OCI-LY3 (cell line): ENCODE results near the gene BRD8.

Experiments used
- H2AFZ ChIP-seq: fragments of 200-600, 300-600 bp; shearing (Covaris generic); 2 replicates; pipeline ENCODE4 v1.6.0; 2014; ENCODE audit warnings: antibody characterized with exemption, low read depth, low read length
- H3K27ac ChIP-seq: fragments of 200-600, 300-600 bp; sonication (generic); 2 replicates; pipeline ENCODE4 v1.5.1; 2014; ENCODE audit warnings: mild to moderate bottlenecking, low read length, moderate library complexity, mixed read lengths
- H3K27me3 ChIP-seq: fragments of 200-600, 300-600 bp; sonication (generic); 2 replicates; pipeline ENCODE4 v1.6.1; 2014; ENCODE audit warnings: low read depth, low read length, mixed read lengths
- H3K36me3 ChIP-seq: fragments of 200-600, 300-600 bp; sonication (generic); replicated peaks from 2 replicates; pipeline ENCODE3; 2014; ENCODE audit warnings: low read depth, low read length, mixed read lengths
- H3K4me1 ChIP-seq: fragments of 300-600, 200-600 bp; sonication (generic); 2 replicates; pipeline ENCODE4 v1.6.1; 2014; ENCODE audit warnings: low read length, mixed read lengths
- H3K4me2 ChIP-seq: fragments of 200-600, 300-600 bp; sonication (generic); 2 replicates; pipeline ENCODE4 v1.6.1; 2014; ENCODE audit warnings: low read length, mixed read lengths
- H3K4me3 ChIP-seq: fragments of 300-600, 200-600 bp; sonication (generic); 2 replicates; pipeline ENCODE4 v1.5.1; 2014; ENCODE audit warnings: antibody characterized with exemption, mild to moderate bottlenecking, low read length, moderate library complexity
- H3K79me2 ChIP-seq: fragments of 300-600, 200-600 bp; shearing (Covaris generic); 2 replicates; pipeline ENCODE4 v1.6.1; 2014; ENCODE audit warnings: mild to moderate bottlenecking, low read length, mixed read lengths
- H3K9ac ChIP-seq: fragments of 300-600, 200-600 bp; shearing (Covaris generic); 2 replicates; pipeline ENCODE4 v1.6.0; 2014; ENCODE audit warnings: mild to moderate bottlenecking, low read length, moderate library complexity
- H3K9me3 ChIP-seq: fragments of 200-600, 300-600 bp; shearing (Covaris generic); 2 replicates; pipeline ENCODE4 v1.6.1; 2014; ENCODE audit warnings: low read length, mixed read lengths; ENCODE audit not compliant: insufficient read depth
- H4K20me1 ChIP-seq: fragments of 200-600, 300-600 bp; sonication (generic); 2 replicates; pipeline ENCODE4 v1.6.1; 2016; ENCODE audit warnings: low read length, mixed read lengths; ENCODE audit not compliant: insufficient read depth
- CTCF ChIP-seq: fragments of 200-600, 300-600 bp; sonication (generic); IDR thresholded peaks from 2 replicates; pipeline ENCODE4 v1.5.1; 2014; ENCODE audit warnings: antibody characterized with exemption, low read length, low read depth
- EZH2phosphoT487 ChIP-seq: fragments of 200-600 bp; shearing (Covaris generic); IDR thresholded peaks from 2 replicates; pipeline ENCODE4 v1.6.1; 2018; ENCODE audit warnings: antibody characterized with exemption, mixed run types, low read depth

The BRD8 gene

GRCh38 chr5:138111181-138111580 is 67.2 kb downstream of the BRD8 start:
- no peaks in the 10 kb centered on the region for H4K20me1 ChIP-seq
- H3K27me3 ChIP-seq, result peaks cover 18% of the 10 kb centered on the region
- H3K4me3 ChIP-seq, result no peak overlapping the region
- no peaks in the 10 kb centered on the region for H3K79me2 ChIP-seq
- H2AFZ ChIP-seq, result no peak overlapping the region
- H3K27ac ChIP-seq, result no peak overlapping the region
- TF ChIP-seq CTCF (no peak), EZH2phosphoT487 (no peak)
- H3K36me3 ChIP-seq, result no peaks in the 10 kb centered on the region
- H3K9ac ChIP-seq, result no peak overlapping the region
- H3K4me1 ChIP-seq, result no peaks in the 10 kb centered on the region
- no peak overlapping the region for H3K4me2 ChIP-seq
- no peaks in the 10 kb centered on the region for H3K9me3 ChIP-seq

DNA sequence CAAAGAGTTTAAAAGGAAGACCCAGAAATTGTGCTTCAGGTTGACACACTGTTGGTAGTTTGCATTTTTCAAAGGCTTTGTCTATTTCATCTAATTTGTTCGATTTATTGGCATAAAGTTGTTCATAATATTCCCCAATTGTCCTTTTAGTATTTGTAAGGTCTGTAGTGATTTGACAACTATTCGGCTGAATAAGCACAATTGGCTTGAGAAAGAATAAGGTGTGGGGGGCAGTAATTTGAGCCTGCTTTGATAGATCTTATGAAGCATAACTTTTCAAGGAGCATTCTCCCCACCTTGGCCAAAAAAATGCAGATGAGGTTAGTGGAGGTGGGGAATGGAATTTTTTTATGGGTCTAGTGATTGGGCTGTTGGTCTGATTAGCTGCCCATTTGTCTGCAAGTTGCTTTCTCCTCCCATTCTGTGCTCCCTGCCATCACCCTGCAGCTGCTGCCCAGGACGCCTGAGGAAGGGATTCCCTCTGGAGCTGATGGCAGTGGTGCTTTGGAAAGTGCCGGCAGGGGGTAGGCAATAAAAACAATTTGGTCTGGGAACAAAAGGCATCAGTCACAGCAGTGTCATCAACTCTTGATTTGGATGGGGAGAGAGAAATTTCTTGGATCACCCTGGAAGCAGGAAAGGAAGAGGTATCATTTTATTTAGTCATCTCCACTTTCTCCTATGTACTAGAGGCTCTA is 68.0 kb downstream of the BRD8 start:
- H3K27me3 ChIP-seq, result peaks cover 13% of the 10 kb centered on the region; the same call in 1 of the 2 replicates
- TF ChIP-seq CTCF (no peak), EZH2phosphoT487 (no peak)
- H3K36me3 ChIP-seq, result no peaks in the 10 kb centered on the region
- no peak overlapping the region for H3K9ac ChIP-seq
- no peak overlapping the region for H3K4me3 ChIP-seq
- H4K20me1 ChIP-seq, result no peaks in the 10 kb centered on the region
- H3K4me2 ChIP-seq, result no peak overlapping the region
- H3K9me3 ChIP-seq, result no peaks in the 10 kb centered on the region
- H3K4me1 ChIP-seq, result no peaks in the 10 kb centered on the region
- no peaks in the 10 kb centered on the region for H3K79me2 ChIP-seq
- H3K27ac ChIP-seq, result no peak overlapping the region
- no peak overlapping the region for H2AFZ ChIP-seq

DNA sequence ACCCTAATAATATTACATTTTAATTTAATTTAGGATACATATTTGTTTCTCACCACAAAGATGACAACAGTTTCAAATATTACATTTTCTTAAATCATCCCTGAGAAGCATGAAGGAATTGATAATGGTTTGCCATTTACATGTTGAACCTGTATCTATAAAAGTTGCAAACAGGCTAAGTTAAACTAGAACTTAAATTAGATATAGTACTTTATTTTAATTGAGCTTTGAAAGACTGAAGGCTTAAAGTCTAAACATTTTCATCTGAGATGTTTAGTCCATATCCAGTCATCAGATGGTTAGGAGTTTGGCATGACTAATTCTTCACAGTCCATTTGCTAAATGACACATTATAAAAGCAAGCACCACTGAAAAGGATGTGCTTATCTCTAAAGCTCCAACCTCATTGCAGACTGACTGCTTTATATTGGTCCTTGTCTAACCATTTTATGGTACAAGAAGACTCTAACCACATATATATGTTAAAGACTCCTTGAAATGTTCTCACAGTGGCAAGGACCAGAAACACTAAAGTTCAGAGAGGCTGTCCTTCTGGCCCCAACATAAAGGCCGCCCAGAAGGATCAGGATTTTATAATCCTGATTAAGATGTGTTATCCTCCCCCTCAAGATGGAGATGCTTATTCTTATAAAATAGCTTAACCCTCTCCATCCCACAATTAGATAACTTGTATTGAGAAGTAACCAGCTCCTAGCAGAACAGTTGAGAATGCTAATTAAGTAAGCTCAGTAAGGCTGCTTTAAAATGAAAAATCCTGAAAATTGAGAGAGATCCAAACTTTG is 68.8 kb downstream of the BRD8 start:
- no peak overlapping the region for H3K4me3 ChIP-seq
- H3K27me3 ChIP-seq, result peaks cover 13% of the 10 kb centered on the region; the same call in 1 of the 2 replicates
- no peaks in the 10 kb centered on the region for H3K9me3 ChIP-seq
- no peak overlapping the region for H2AFZ ChIP-seq
- H3K79me2 ChIP-seq, result no peaks in the 10 kb centered on the region
- H4K20me1 ChIP-seq, result no peaks in the 10 kb centered on the region
- H3K9ac ChIP-seq, result no peak overlapping the region
- H3K4me1 ChIP-seq, result no peaks in the 10 kb centered on the region
- H3K27ac ChIP-seq, result no peak overlapping the region
- no peak overlapping the region for H3K4me2 ChIP-seq
- TF ChIP-seq EZH2phosphoT487 (no peak), CTCF (no peak)
- no peaks in the 10 kb centered on the region for H3K36me3 ChIP-seq

GRCh38 chr5:138107213-138107612 is 71.2 kb downstream of the BRD8 start:
- H3K4me3 ChIP-seq, result no peak overlapping the region
- no peaks in the 10 kb centered on the region for H3K79me2 ChIP-seq
- no peaks in the 10 kb centered on the region for H3K36me3 ChIP-seq
- H3K4me1 ChIP-seq, result peaks cover 10% of the 10 kb centered on the region
- H4K20me1 ChIP-seq, result no peaks in the 10 kb centered on the region
- H3K9ac ChIP-seq, result no peak overlapping the region
- peaks cover 13% of the 10 kb centered on the region; the same call in 1 of the 2 replicates for H3K27me3 ChIP-seq
- no peak for TF ChIP-seq CTCF
- TF ChIP-seq EZH2phosphoT487, result no peak
- H3K4me2 ChIP-seq, result no peak overlapping the region
- H3K9me3 ChIP-seq, result no peaks in the 10 kb centered on the region
- no peak overlapping the region for H2AFZ ChIP-seq
- H3K27ac ChIP-seq, result no peak overlapping the region
